T-cell (primary cell): ENCODE data around the gene DYRK2. TPM values are rescaled to one million over a fixed set of nuclear protein-coding genes. Genes with fewer than 3 reads are reported as not detected.

ENCODE experiments used
- ATAC-seq, 4 experiments: fragments of 200-7000 bp in 3 of 4; fragments of 150-1000 bp in 1 of 4; cut with Tn5 transposase; replicated peaks in 1 of 4; 1 replicate in 3 of 4; 2 replicates in 1 of 4; pipeline ENCODE4 v1.10.0; 2021; ENCODE audit warnings: moderate library complexity in 3 of 4, mild to moderate bottlenecking in 2 of 4, moderate number of reproducible peaks in 1 of 4
- CTCF ChIA-PET, 2 donors: fragments of 300-600 bp; sonication (Branson Sonifier 250); formaldehyde crosslinking; loops; one replicate each; lab custom pipeline; 2022; ENCODE audit warnings: antibody characterized with exemption in 2 of 2; lab: Charles Lee
- POLR2A ChIA-PET, 2 donors: fragments of 300-600 bp; sonication (Branson Sonifier 250); formaldehyde crosslinking; loops; one replicate each; lab custom pipeline; 2022; ENCODE audit warnings: antibody characterized with exemption in 2 of 2; lab: Charles Lee
- DNase-seq, 35 experiments: peaks; one replicate each; pipeline versions ENCODE4 v3.0.0 to v3.0.0-alpha.2; 2013 to 2023
- H3K27ac ChIP-seq: one replicate; pipeline ENCODE4 v1.5.1; 2013; ENCODE audit warnings: low read length
- H3K27me3 ChIP-seq, 2 experiments: replicated peaks in 1 of 2; 1 replicate in 1 of 2; 2 replicates in 1 of 2; pipeline versions ENCODE4 v1.6.1 to v1.7.0; 2013; ENCODE audit warnings: low read length in 1 of 2, mixed read lengths in 1 of 2; ENCODE audit not compliant: control insufficient read depth in 2 of 2, insufficient read depth in 2 of 2; ENCODE audit errors: extremely low read depth in 1 of 2
- H3K36me3 ChIP-seq, 2 donors: 1 replicate in 1 of 2; 2 replicates in 1 of 2; pipeline versions ENCODE4 v1.6.1 to v1.7.0; 2013; ENCODE audit warnings: low read length in 1 of 2; ENCODE audit not compliant: control insufficient read depth in 2 of 2, insufficient read depth in 1 of 2; ENCODE audit errors: extremely low read depth in 1 of 2
- H3K4me1 ChIP-seq, 2 experiments: 1 replicate in 1 of 2; 2 replicates in 1 of 2; pipeline versions ENCODE4 v1.6.1 to v1.7.0; 2013; ENCODE audit warnings: low read length in 2 of 2, mixed read lengths in 1 of 2; ENCODE audit not compliant: insufficient read depth in 2 of 2, control insufficient read depth in 1 of 2; ENCODE audit errors: extremely low read depth in 1 of 2
- H3K4me3 ChIP-seq, 2 donors: 1 replicate in 1 of 2; 2 replicates in 1 of 2; pipeline versions ENCODE4 v1.5.1 to v1.7.0; 2013; ENCODE audit warnings: mild to moderate bottlenecking in 2 of 2, low read length in 1 of 2, moderate library complexity in 1 of 2; ENCODE audit not compliant: control insufficient read depth in 1 of 2; ENCODE audit errors: extremely low read depth in 1 of 2
- H3K9me3 ChIP-seq: 2 replicates; pipeline ENCODE4 v1.7.0; 2013
- H3K27ac Mint-ChIP-seq, 2 donors: one replicate each; pipeline ENCODE4 v1.8.0; 2020 to 2021; ENCODE audit warnings: mild to moderate bottlenecking in 2 of 2, mixed read lengths in 2 of 2
- H3K27me3 Mint-ChIP-seq, 2 donors: one replicate each; pipeline ENCODE4 v1.8.0; 2021 to 2022; ENCODE audit warnings: mixed read lengths in 2 of 2
- H3K36me3 Mint-ChIP-seq: one replicate; pipeline ENCODE4 v1.8.0; 2021; ENCODE audit warnings: mixed read lengths
- H3K4me1 Mint-ChIP-seq, 3 donors: one replicate each; pipeline ENCODE4 v1.8.0; 2020 to 2022; ENCODE audit warnings: mixed read lengths in 3 of 3, mild to moderate bottlenecking in 1 of 3
- H3K4me3 Mint-ChIP-seq, 3 donors: one replicate each; pipeline ENCODE4 v1.8.0; 2020 to 2022; ENCODE audit warnings: mild to moderate bottlenecking in 3 of 3, mixed read lengths in 3 of 3, moderate library complexity in 3 of 3
- H3K9me3 Mint-ChIP-seq, 3 donors: one replicate each; pipeline ENCODE4 v1.8.0; 2020 to 2022; ENCODE audit warnings: mixed read lengths in 3 of 3
- WGBS: methylation state at CpG from one replicate; pipeline ENCODE4 v1.1.5; 2013; ENCODE audit warnings: missing lambda C conversion rate; ENCODE audit not compliant: insufficient coverage; 5-methylcytosine and 5-hydroxymethylcytosine counted together
- total RNA-seq, 35 experiments: library from RNA in 6 of 35; stranded (reverse) in 6 of 35; fragments of 120-200 nt in 1 of 35; gene quantifications; one replicate each; pipeline versions ENCODE4 v1.2.1 to v1.2.4 and lab custom pipeline; 2013 to 2026

DYRK2 gene
- total RNA-seq, 5 donors from 2014 or later (not counting 1 experiment from before 2014, with no cell fraction given) = 104 to 138 (median 120) TPM

GRCh38 chr12:67647181-67647798 is 1.3 kb upstream of the DYRK2 start:
- Histone ChIP-seq H3K27me3 (no peaks in the 10 kb centered on the region), H3K27ac (peak overlapping the region; percentile 81), H3K9me3 (no peaks in the 10 kb centered on the region), H3K4me3 (peak overlapping the region; percentile 82 to 92), H3K36me3 (peaks cover 0 to 2% of the 10 kb centered on the region in 2 donors), H3K4me1 (peaks cover 15 to 17% of the 10 kb centered on the region in 2 experiments)
- POLR2A ChIA-PET = interaction anchor here in 1 of 2 donors (1.4 kb wide), 1 partner anchor 378 kb away, joined by 4 read pairs; the partner anchor contains the start of gene CAND1
- Mint-ChIP-seq H3K9me3 (no peaks in the 10 kb centered on the region), H3K4me1 (peaks cover 26 to 45% (median 40%) of the 10 kb centered on the region in 3 donors), H3K27ac (peak overlapping the region; percentile 91 to 95), H3K27me3 (no peaks in the 10 kb centered on the region), H3K36me3 (peaks cover 17% of the 10 kb centered on the region), H3K4me3 (peak overlapping the region; percentile 91 to 94 (median 93))
- WGBS = 71% methylated on average over 16 of the region's 21 CpGs
- DNase-seq (peak in 17 of 35 experiments; percentile 13 to 59 (median 16)), ATAC-seq (peak in 1 of 4 experiments; percentile 25)
- CTCF ChIA-PET = interaction anchor here (0.5 to 1.2 kb wide), 3 partner anchors 17 to 296 kb away, joined by 3 to 4 read pairs (median 3); no protein-coding TSS in a partner anchor

- ChIA-PET CTCF (interaction anchor here (0.5 to 1.5 kb wide), 6 partner anchors 15 to 295 kb away, joined by 3 to 11 read pairs (median 4); no protein-coding TSS in a partner anchor), POLR2A (interaction anchor here (0.5 to 1.4 kb wide), 5 partner anchors 17 to 379 kb away, joined by 3 to 6 read pairs (median 4); partner anchors contain the start of gene CAND1 (in 1 of the 2))
- Histone ChIP-seq H3K9me3 (no peaks in the 10 kb centered on the region), H3K27me3 (no peaks in the 10 kb centered on the region), H3K27ac (peak overlapping the region; percentile 81), H3K4me3 (peak overlapping the region; percentile 82 to 92), H3K36me3 (peaks cover 0 to 4% of the 10 kb centered on the region in 2 donors), H3K4me1 (peaks cover 18 to 20% of the 10 kb centered on the region in 2 experiments)
- Mint-ChIP-seq H3K4me1 (peaks cover 29 to 43% (median 43%) of the 10 kb centered on the region in 3 donors), H3K4me3 (peak overlapping the region; percentile 91 to 94 (median 93)), H3K36me3 (peaks cover 17% of the 10 kb centered on the region), H3K9me3 (no peaks in the 10 kb centered on the region), H3K27me3 (no peaks in the 10 kb centered on the region), H3K27ac (peak overlapping the region; percentile 91 to 95)
- DNase-seq = peak in 33 of 35 experiments; percentile 10 to 74 (median 34)
- peak; percentile 5 to 41 (median 10) for ATAC-seq
- WGBS = 2% methylated on average over 19 of the region's 41 CpGs
These were observed 585 bp upstream of the DYRK2 start for GRCh38 chr12:67647799-67648520.

- Histone ChIP-seq H3K9me3 (no peaks in the 10 kb centered on the region), H3K4me1 (peaks cover 26 to 31% of the 10 kb centered on the region in 2 experiments), H3K4me3 (peak overlapping the region; percentile 92 to 96), H3K27me3 (no peaks in the 10 kb centered on the region), H3K36me3 (peaks cover 0 to 7% of the 10 kb centered on the region in 2 donors), H3K27ac (no peak overlapping the region)
- peak; percentile 22 to 26 (median 24) for ATAC-seq
- no peak overlapping the region for H3K27ac Mint-ChIP-seq
- POLR2A ChIA-PET = no interaction called here
- under 1% methylated on average over 41 of the region's 41 CpGs for WGBS
- peaks cover 42 to 53% (median 49%) of the 10 kb centered on the region in 3 donors for H3K4me1 Mint-ChIP-seq
- no peaks in the 10 kb centered on the region for H3K27me3 Mint-ChIP-seq
- H3K9me3 Mint-ChIP-seq = no peaks in the 10 kb centered on the region
- DNase-seq = peak in 6 of 35 experiments; percentile 14 to 35 (median 26)
- CTCF ChIA-PET = interaction anchor here in 1 of 2 donors (1.0 to 1.5 kb wide), 2 partner anchors 18 to 70 kb away, joined by 3 to 11 read pairs; no protein-coding TSS in a partner anchor
- peaks cover 28% of the 10 kb centered on the region for H3K36me3 Mint-ChIP-seq
- H3K4me3 Mint-ChIP-seq = peak overlapping the region in 2 of 3 donors; percentile 94 to 99
These were observed 670 bp downstream of the DYRK2 start for GRCh38 chr12:67649261-67649569.

- ChIA-PET POLR2A (no interaction called here), CTCF (interaction anchor here (0.5 to 1.5 kb wide), 5 partner anchors 16 to 35 kb away, joined by 4 to 11 read pairs (median 6); no protein-coding TSS in a partner anchor)
- Mint-ChIP-seq H3K27ac (peak overlapping the region; percentile 95 to 97), H3K9me3 (no peaks in the 10 kb centered on the region), H3K36me3 (peaks cover 34% of the 10 kb centered on the region), H3K4me3 (peak overlapping the region; percentile 93 to 99 (median 94)), H3K27me3 (no peaks in the 10 kb centered on the region), H3K4me1 (peaks cover 47 to 59% (median 55%) of the 10 kb centered on the region in 3 donors)
- no peaks in the 10 kb centered on the region for H3K9me3 ChIP-seq
- ATAC-seq = peak; percentile 0 to 17 (median 6)
- peak in 26 of 35 experiments; percentile 6 to 47 (median 24) for DNase-seq
- WGBS = 0% methylated on average over 42 of the region's 65 CpGs
- peak overlapping the region; percentile 62 for H3K27ac ChIP-seq
- peaks cover 30 to 37% of the 10 kb centered on the region in 2 experiments for H3K4me1 ChIP-seq
- no peaks in the 10 kb centered on the region for H3K27me3 ChIP-seq
- H3K4me3 ChIP-seq = peak overlapping the region; percentile 92 to 96
- peaks cover 0 to 12% of the 10 kb centered on the region in 2 donors for H3K36me3 ChIP-seq
These were observed 1.2 kb downstream of the DYRK2 start for GRCh38 chr12:67649570-67650387.

GRCh38 chr12:67650388-67651131 is 2.0 kb downstream of the DYRK2 start:
- Histone ChIP-seq H3K9me3 (no peaks in the 10 kb centered on the region), H3K27me3 (no peaks in the 10 kb centered on the region), H3K36me3 (peaks cover 0 to 19% of the 10 kb centered on the region in 2 donors), H3K4me3 (peak overlapping the region; percentile 92 to 96), H3K27ac (peak overlapping the region; percentile 62), H3K4me1 (peaks cover 35 to 42% of the 10 kb centered on the region in 2 experiments)
- DNase-seq = peak in 4 of 35 experiments; percentile 5 to 38 (median 24)
- Mint-ChIP-seq H3K4me3 (peak overlapping the region; percentile 93 to 99 (median 94)), H3K36me3 (peaks cover 37% of the 10 kb centered on the region), H3K4me1 (peaks cover 55 to 67% (median 63%) of the 10 kb centered on the region in 3 donors), H3K27ac (peak overlapping the region; percentile 95 to 97), H3K9me3 (no peaks in the 10 kb centered on the region), H3K27me3 (no peaks in the 10 kb centered on the region)
- WGBS = 6% methylated on average over 5 of the region's 11 CpGs
- ATAC-seq = peak; percentile 7 to 19 (median 9)
- ChIA-PET POLR2A (interaction anchor here in 1 of 2 donors (0.5 kb wide), 1 partner anchor 574 kb away, joined by 3 read pairs; no protein-coding TSS in a partner anchor), CTCF (interaction anchor here (0.5 to 1.2 kb wide), 5 partner anchors 17 to 382 kb away, joined by 3 to 7 read pairs (median 5); no protein-coding TSS in a partner anchor)
